H1 (cell line): Measurements from ENCODE around the gene ZNF536.

Source experiments
- CBX5 ChIP-seq: fragments of 300-800, 300-1000 bp; sonication (generic); IDR thresholded peaks from 2 replicates; pipeline ENCODE4 v1.7.1; 2016; ENCODE audit warnings: antibody characterized with exemption, low read length, low read depth
- CEBPB ChIP-seq: IDR thresholded peaks from 2 replicates; pipeline ENCODE4 v1.6.1; 2012; ENCODE audit warnings: low read depth, low read length
- CREB1 ChIP-seq: IDR thresholded peaks from 2 replicates; pipeline ENCODE4 v1.6.1; 2012; ENCODE audit warnings: inconsistent platforms
- EP300 ChIP-seq, 2 experiments: IDR thresholded peaks; 1 replicate in 1 of 2; 2 replicates in 1 of 2; pipeline ENCODE4 v1.6.1; 2011 to 2012; ENCODE audit warnings: low read depth in 2 of 2, low read length in 2 of 2, mild to moderate bottlenecking in 2 of 2, borderline replicate concordance in 1 of 2, inconsistent platforms in 1 of 2, moderate library complexity in 1 of 2
- EZH2 ChIP-seq: fragments of 200-600 bp; sonication (generic); IDR thresholded peaks from 2 replicates; pipeline ENCODE4 v1.7.1; 2012; ENCODE audit warnings: low read depth, mild to moderate bottlenecking, moderate library complexity, low read length, inconsistent platforms; ENCODE audit not compliant: severe bottlenecking
- JUND ChIP-seq: IDR thresholded peaks from 2 replicates; pipeline ENCODE4 v1.6.1; 2011; ENCODE audit warnings: mild to moderate bottlenecking, improper control_type of control experiment, low read length
- NRF1 ChIP-seq: IDR thresholded peaks from 2 replicates; pipeline ENCODE4 v1.6.1; 2011; ENCODE audit warnings: mild to moderate bottlenecking, low read depth, low read length, improper control_type of control experiment
- POLR2A ChIP-seq, 2 experiments: IDR thresholded peaks; 1 replicate in 1 of 2; 2 replicates in 1 of 2; pipeline ENCODE4 v1.6.1; 2011; ENCODE audit warnings: low read depth in 2 of 2, low read length in 2 of 2, mild to moderate bottlenecking in 2 of 2; ENCODE audit errors: control extremely low read depth in 1 of 2
- POLR2AphosphoS5 ChIP-seq: IDR thresholded peaks from 2 replicates; pipeline ENCODE4 v1.6.1; 2011; ENCODE audit warnings: low read depth, low read length
- RFX5 ChIP-seq: IDR thresholded peaks from 2 replicates; pipeline ENCODE4 v1.6.1; 2011; ENCODE audit warnings: low read depth, low read length, improper control_type of control experiment, borderline replicate concordance
- SP2 ChIP-seq: IDR thresholded peaks from 2 replicates; pipeline ENCODE4 v1.6.1; 2012; ENCODE audit warnings: mild to moderate bottlenecking, low read length, inconsistent platforms
- TF ChIP-seq, protein P1 (sequence below): IDR thresholded peaks from 2 replicates; pipeline ENCODE4 v1.6.1; 2012; ENCODE audit warnings: inconsistent platforms
- TF ChIP-seq, protein P2 (sequence below), 3 experiments: IDR thresholded peaks; 1 replicate in 2 of 3; 2 replicates in 1 of 3; pipeline versions ENCODE4 v1.5.1 to v1.6.1; 2011; ENCODE audit warnings: low read length in 3 of 3, mild to moderate bottlenecking in 3 of 3, inconsistent platforms in 2 of 3, low read depth in 1 of 3, moderate library complexity in 1 of 3; ENCODE audit not compliant: insufficient read depth in 1 of 3; ENCODE audit errors: control extremely low read depth in 1 of 3

DNA sequence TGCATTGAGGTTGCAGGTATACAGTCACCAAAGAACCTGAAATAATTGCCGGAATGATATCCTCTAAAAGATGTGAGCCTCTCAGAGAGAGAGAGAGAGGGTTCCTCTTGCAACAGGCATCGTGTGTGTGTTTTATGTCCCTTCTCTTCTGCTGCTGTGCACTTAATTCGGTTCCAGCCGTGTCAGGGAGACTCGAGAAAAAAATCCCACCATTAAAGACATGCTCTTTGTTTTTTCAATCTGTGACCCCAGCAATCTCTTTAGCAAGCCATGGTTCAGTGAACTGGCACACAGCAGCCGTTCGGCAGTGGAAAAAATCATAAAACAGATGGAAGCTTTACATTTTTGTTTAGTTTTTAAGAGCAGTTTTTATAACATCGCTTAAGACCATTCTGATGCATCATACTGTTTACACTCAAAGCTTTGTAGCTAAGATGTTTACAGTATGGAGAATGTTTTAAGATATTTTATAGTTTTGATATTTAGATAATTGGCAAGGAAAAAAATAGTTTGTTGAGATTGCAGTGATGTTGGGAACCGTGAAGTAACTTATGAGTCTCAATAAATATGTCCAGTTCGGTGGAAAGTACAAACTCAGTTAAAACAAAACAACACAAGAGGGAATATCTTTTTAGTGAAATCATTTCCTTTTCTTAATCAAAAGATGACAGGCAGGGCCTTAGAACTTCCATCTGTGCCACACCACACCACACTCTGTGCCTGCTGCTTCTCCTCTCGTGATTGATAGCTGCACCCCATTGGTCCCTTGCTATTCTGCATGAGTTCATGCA is 31.2 kb upstream of the ZNF536 start:
- TF ChIP-seq EP300 (IDR thresholded peaks at IDR 0.05; ENCODE audit: borderline replicate concordance in 1 of 2, low read depth in 2 of 2, low read length in 2 of 2) (no peak), NRF1 (no peak), JUND (no peak), RFX5 (no peak), CBX5 (no peak), CEBPB (no peak), POLR2A (IDR thresholded peaks at IDR 0.05; ENCODE audit: control extremely low read depth in 1 of 2, low read depth in 2 of 2, low read length in 2 of 2) (no peak), EZH2 (no peak), POLR2AphosphoS5 (no peak), CREB1 (no peak), SP2 (no peak)
- TF ChIP-seq, protein P1, sequence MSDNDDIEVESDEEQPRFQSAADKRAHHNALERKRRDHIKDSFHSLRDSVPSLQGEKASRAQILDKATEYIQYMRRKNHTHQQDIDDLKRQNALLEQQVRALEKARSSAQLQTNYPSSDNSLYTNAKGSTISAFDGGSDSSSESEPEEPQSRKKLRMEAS = no peak
- TF ChIP-seq, protein P2, sequence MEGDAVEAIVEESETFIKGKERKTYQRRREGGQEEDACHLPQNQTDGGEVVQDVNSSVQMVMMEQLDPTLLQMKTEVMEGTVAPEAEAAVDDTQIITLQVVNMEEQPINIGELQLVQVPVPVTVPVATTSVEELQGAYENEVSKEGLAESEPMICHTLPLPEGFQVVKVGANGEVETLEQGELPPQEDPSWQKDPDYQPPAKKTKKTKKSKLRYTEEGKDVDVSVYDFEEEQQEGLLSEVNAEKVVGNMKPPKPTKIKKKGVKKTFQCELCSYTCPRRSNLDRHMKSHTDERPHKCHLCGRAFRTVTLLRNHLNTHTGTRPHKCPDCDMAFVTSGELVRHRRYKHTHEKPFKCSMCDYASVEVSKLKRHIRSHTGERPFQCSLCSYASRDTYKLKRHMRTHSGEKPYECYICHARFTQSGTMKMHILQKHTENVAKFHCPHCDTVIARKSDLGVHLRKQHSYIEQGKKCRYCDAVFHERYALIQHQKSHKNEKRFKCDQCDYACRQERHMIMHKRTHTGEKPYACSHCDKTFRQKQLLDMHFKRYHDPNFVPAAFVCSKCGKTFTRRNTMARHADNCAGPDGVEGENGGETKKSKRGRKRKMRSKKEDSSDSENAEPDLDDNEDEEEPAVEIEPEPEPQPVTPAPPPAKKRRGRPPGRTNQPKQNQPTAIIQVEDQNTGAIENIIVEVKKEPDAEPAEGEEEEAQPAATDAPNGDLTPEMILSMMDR (IDR thresholded peaks at IDR 0.05; ENCODE audit: control extremely low read depth in 1 of 3, insufficient read depth in 1 of 3, low read depth in 1 of 3, low read length in 3 of 3) = no peak
